Measurements from ENCODE around the gene IL32. TPM values are rescaled to one million over a fixed set of nuclear protein-coding genes. Genes with fewer than 3 reads are reported as not detected.

IL32 gene
- total and polyA plus RNA-seq, 2 of the 4 experiments (the other 2 are of a cell fraction): 25.6 to 95.7 TPM

DNA sequence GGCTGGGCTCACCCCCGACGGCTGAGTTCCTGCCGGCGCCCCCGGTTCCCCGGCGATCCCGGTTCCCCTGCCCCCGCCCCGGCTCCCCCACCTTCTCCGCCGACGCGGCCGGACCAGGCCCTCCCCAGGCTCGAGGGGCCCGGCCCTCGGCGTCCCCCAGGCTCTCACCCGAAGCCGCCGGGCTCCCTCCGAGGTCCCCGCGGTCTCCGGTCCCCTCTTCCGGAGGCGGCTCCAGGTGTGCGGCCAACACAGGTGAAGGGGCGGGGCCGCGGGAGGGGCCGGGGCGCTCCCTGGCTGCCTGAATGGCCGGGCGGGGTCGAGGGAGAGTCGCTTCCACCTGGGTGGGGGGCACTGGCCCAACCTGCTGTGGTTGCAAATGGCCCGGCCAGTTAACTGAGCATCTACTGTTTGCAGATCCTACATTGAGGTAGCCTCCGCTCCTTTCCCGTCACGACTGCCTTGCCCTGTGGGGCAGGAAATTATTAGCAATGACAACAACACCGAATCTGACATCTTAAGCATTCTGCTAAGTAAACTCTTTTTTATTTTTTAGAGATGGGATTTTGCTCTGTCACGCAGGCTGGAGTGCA, 28.6 kb upstream of the IL32 start, which contains the start of gene BICDL2:
BICDL2 (minus strand) TSS at position 219 of the 590 bp plus-strand sequence. CDS start 1,448 bp downstream, outside the sequence.
- in situ Hi-C loops (cut with MboI; ENCODE audit: low sequenced_read_pairs): no loop called here
- WGBS, 2 experiments (ENCODE audit: extremely low coverage in 2 of 2, insufficient read length in 1 of 2): 6% methylated on average over 24 of the region's 44 CpGs; no CpG with 5 or more reads in 1 of the 2 experiments

More for the DNA sequence above, 28.6 kb upstream of the IL32 start, which contains the start of gene BICDL2:
- Histone ChIP-seq H4K8ac (ENCODE audit: low read depth in 2 of 2, low read length in 2 of 2) (no peak within 1 kb of the TSS), H3K4me3 (ENCODE audit: insufficient read depth, low read depth, low read length) (no peak within 1 kb of the TSS), H3K36me3 (ENCODE audit: control insufficient read depth, insufficient read depth, low read length) (no peaks in the 10 kb centered on the region), H3K9me1 (ENCODE audit: insufficient read depth, low read length) (no peaks in the 10 kb centered on the region), H2BK20ac (ENCODE audit: low read depth, low read length) (no peak within 1 kb of the TSS), H2BK5ac (ENCODE audit: low read depth, low read length, poor library complexity, severe bottlenecking) (no peak within 1 kb of the TSS), H2BK120ac (ENCODE audit: low read depth, low read length) (no peak within 1 kb of the TSS), H2AK5ac (ENCODE audit: low read depth, low read length) (no peak within 1 kb of the TSS), H2BK15ac (ENCODE audit: low read depth, low read length) (no peak within 1 kb of the TSS), H3K79me1 (ENCODE audit: low read depth in 1 of 2, low read length in 2 of 2) (no peaks in the 10 kb centered on the region), H3K27ac (ENCODE audit: insufficient read depth, low read length) (no peak within 1 kb of the TSS), H3K9ac (ENCODE audit: low read depth, low read length) (no peak within 1 kb of the TSS), H3K27me3 (ENCODE audit: control insufficient read depth, insufficient read depth, low read length) (peaks cover 74% of the 10 kb centered on the region), H3K18ac (ENCODE audit: low read depth, low read length) (no peak within 1 kb of the TSS), H3K4me1 (ENCODE audit: control insufficient read depth, insufficient read depth, low read length) (no peaks in the 10 kb centered on the region), H3K23ac (ENCODE audit: low read depth, low read length) (no peak within 1 kb of the TSS), H3K4me2 (ENCODE audit: low read depth, low read length) (no peak within 1 kb of the TSS), H3K56ac (ENCODE audit: extremely low read depth, insufficient read depth, low read length) (no peak within 1 kb of the TSS), H4K20me1 (ENCODE audit: insufficient read depth, low read length) (no peaks in the 10 kb centered on the region), H2AFZ (replicated peaks; ENCODE audit: low read length, poor library complexity) (no peak within 1 kb of the TSS), H3K4ac (ENCODE audit: low read depth, low read length) (no peak within 1 kb of the TSS), H2AK9ac (replicated peaks; ENCODE audit: low read depth, low read length, poor library complexity) (no peak within 1 kb of the TSS), H3K9me3 (ENCODE audit: control insufficient read depth, insufficient read depth, low read length) (no peaks in the 10 kb centered on the region), H4K91ac (ENCODE audit: insufficient read depth, low read depth, low read length) (no peak within 1 kb of the TSS), H4K5ac (ENCODE audit: low read depth, low read length) (no peak within 1 kb of the TSS), H3K14ac (replicated peaks; ENCODE audit: low read depth, low read length) (no peak within 1 kb of the TSS)
- dilution Hi-C loops (cut with HindIII; ENCODE audit: low sequenced_read_pairs, unreplicated experiment): no loop called here
- no TSS peak for BruUV-seq (replicated peaks)
- POLR2A ChIA-PET (ENCODE audit: unreplicated experiment): no interaction called here
- intact Hi-C loops (cut with micrococcal nuclease): no loop called here
- no peak for DNase-seq
- CTCF ChIA-PET: no interaction called here
- no peak for TF ChIP-seq BHLHE40 (IDR thresholded peaks at IDR 0.05; ENCODE audit: low read depth, low read length)
- no peak for TF ChIP-seq RAD21 (IDR thresholded peaks at IDR 0.05; ENCODE audit: low read length)
- TF ChIP-seq POLR2A (IDR thresholded peaks at IDR 0.05; ENCODE audit: low read depth, low read length): no peak
- TF ChIP-seq, protein P1, sequence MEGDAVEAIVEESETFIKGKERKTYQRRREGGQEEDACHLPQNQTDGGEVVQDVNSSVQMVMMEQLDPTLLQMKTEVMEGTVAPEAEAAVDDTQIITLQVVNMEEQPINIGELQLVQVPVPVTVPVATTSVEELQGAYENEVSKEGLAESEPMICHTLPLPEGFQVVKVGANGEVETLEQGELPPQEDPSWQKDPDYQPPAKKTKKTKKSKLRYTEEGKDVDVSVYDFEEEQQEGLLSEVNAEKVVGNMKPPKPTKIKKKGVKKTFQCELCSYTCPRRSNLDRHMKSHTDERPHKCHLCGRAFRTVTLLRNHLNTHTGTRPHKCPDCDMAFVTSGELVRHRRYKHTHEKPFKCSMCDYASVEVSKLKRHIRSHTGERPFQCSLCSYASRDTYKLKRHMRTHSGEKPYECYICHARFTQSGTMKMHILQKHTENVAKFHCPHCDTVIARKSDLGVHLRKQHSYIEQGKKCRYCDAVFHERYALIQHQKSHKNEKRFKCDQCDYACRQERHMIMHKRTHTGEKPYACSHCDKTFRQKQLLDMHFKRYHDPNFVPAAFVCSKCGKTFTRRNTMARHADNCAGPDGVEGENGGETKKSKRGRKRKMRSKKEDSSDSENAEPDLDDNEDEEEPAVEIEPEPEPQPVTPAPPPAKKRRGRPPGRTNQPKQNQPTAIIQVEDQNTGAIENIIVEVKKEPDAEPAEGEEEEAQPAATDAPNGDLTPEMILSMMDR (conservative IDR thresholded peaks at IDR 0.05; ENCODE audit: low read depth, low read length): no peak
- TF ChIP-seq SMC3 (IDR thresholded peaks at IDR 0.05; ENCODE audit: low read depth, low read length): no peak
- TF ChIP-seq RCOR1 (IDR thresholded peaks at IDR 0.05; ENCODE audit: insufficient replicate concordance, low read length): no peak
- no peak for TF ChIP-seq RFX5 (IDR thresholded peaks at IDR 0.05; ENCODE audit: low read depth, low read length)
- no peak for TF ChIP-seq MXI1 (IDR thresholded peaks at IDR 0.05; ENCODE audit: borderline replicate concordance, low read depth, low read length)
- TF ChIP-seq CEBPB (IDR thresholded peaks at IDR 0.05; ENCODE audit: low read depth, low read length): no peak
- no peak for TF ChIP-seq NFE2L2 (IDR thresholded peaks at IDR 0.05; ENCODE audit: low read depth, low read length)
- no peak for ATAC-seq (ENCODE audit: low read depth)

All from IMR-90 (cell line).